HCT116 (cell line): ENCODE measurements around the gene DOP1A. TPM values are rescaled to one million over a fixed set of nuclear protein-coding genes. Genes with fewer than 3 reads are reported as not detected.

Experiments used
- ATAC-seq: fragments of 200-7000 bp; cut with Tn5 transposase; 2 replicates; pipeline ENCODE4 v1.9.1; 2020; ENCODE audit warnings: mild to moderate bottlenecking, moderate library complexity
- BruUV-seq: library from RNA; stranded (reverse); fragments of 400-500 nt; replicated peaks from 2 replicates; lab custom pipeline; 2021; lab: Mats Ljungman, UMichigan
- CTCF ChIA-PET: fragments of 300-600 bp; sonication (Branson Sonifier 250); formaldehyde crosslinking; loops from one replicate; lab custom pipeline; 2021; ENCODE audit warnings: antibody characterized with exemption; lab: Charles Lee
- POLR2A ChIA-PET: fragments of 300-600, 350-600 bp; sonication (Branson Sonifier 250); formaldehyde crosslinking; loops from one replicate; lab custom pipeline; 2021; ENCODE audit warnings: antibody characterized with exemption; lab: Charles Lee
- RAD21 ChIA-PET, 2 experiments: fragments of 300-600 bp; sonication (Branson Sonifier 250); formaldehyde crosslinking; loops; one replicate each; lab custom pipeline; 2023; ENCODE audit warnings: low total read pairs in 2 of 2; ENCODE audit not compliant: uncharacterized antibody in 2 of 2, unreplicated experiment in 2 of 2, low non-redundant PET in 1 of 2; lab: Charles Lee
- DNase-seq: peaks from one replicate; pipeline ENCODE4 v3.0.0-alpha.2; 2010; ENCODE audit warnings: low read depth, low spot score
- H2AFZ ChIP-seq: fragments of 200-600 bp; shearing (Covaris generic), sonication (generic); 2 replicates; pipeline ENCODE4 v1.6.1; 2017; ENCODE audit warnings: low read depth, mixed run types, mixed read lengths, antibody characterized with exemption, low read length; ENCODE audit not compliant: poor library complexity, severe bottlenecking
- H3K27ac ChIP-seq: 2 replicates; pipeline ENCODE4 v1.5.1; 2012; ENCODE audit warnings: low read depth, low read length
- H3K27me3 ChIP-seq: fragments of 200-600 bp; sonication (generic); 2 replicates; pipeline ENCODE4 v1.6.1; 2016; ENCODE audit warnings: mixed run types, low read length, mixed read lengths; ENCODE audit not compliant: insufficient read depth
- H3K36me3 ChIP-seq, 2 experiments: fragments of 200-500 bp in 1 of 2; fragments of 200-600 bp in 1 of 2; sonication (Bioruptor generic) in 1 of 2; sonication (generic) in 1 of 2; 2 replicates each; pipeline versions ENCODE4 v1.5.1 to v1.6.1; 2014 to 2016; ENCODE audit warnings: low read length in 2 of 2, inconsistent platforms in 1 of 2, mixed read lengths in 1 of 2, mixed run types in 1 of 2; ENCODE audit not compliant: insufficient read depth in 2 of 2, control insufficient read depth in 1 of 2
- H3K4me1 ChIP-seq, 2 experiments: fragments of 200-600 bp in 1 of 2; sonication (generic) in 1 of 2; 2 replicates each; pipeline versions ENCODE4 v1.5.1 to v1.6.1; 2012 to 2017; ENCODE audit warnings: low read length in 2 of 2, inconsistent platforms in 1 of 2, mild to moderate bottlenecking in 1 of 2, mixed read lengths in 1 of 2, mixed run types in 1 of 2, moderate library complexity in 1 of 2; ENCODE audit not compliant: insufficient read depth in 2 of 2, control insufficient read depth in 1 of 2
- H3K4me2 ChIP-seq: fragments of 200-600 bp; sonication (generic); 2 replicates; pipeline ENCODE4 v1.6.1; 2017; ENCODE audit warnings: mixed run types, low read length, mixed read lengths
- H3K4me3 ChIP-seq, 2 experiments: fragments of 200-600 bp in 1 of 2; sonication (generic) in 1 of 2; replicated peaks in 1 of 2; 2 replicates each; pipeline ENCODE4 v1.5.1; 2011 to 2016; ENCODE audit warnings: low read length in 2 of 2, control low read depth in 1 of 2, low read depth in 1 of 2, mild to moderate bottlenecking in 1 of 2, mixed read lengths in 1 of 2, mixed run types in 1 of 2
- H3K79me2 ChIP-seq: fragments of 200-600 bp; sonication (generic); 2 replicates; pipeline ENCODE4 v1.6.1; 2017; ENCODE audit warnings: mild to moderate bottlenecking, mixed run types, low read length, moderate library complexity, mixed read lengths; ENCODE audit not compliant: insufficient read depth
- H3K9ac ChIP-seq: fragments of 200-600 bp; sonication (generic); 2 replicates; pipeline ENCODE4 v1.6.1; 2016; ENCODE audit warnings: low read length, mixed read lengths
- H3K9me2 ChIP-seq: fragments of 200-600 bp; sonication (generic), shearing (Covaris generic); 2 replicates; pipeline ENCODE4 v1.6.1; 2017; ENCODE audit warnings: mixed run types, mild to moderate bottlenecking, moderate library complexity; ENCODE audit not compliant: insufficient read depth
- H3K9me3 ChIP-seq, 2 experiments: fragments of 200-500 bp in 1 of 2; fragments of 200-600 bp in 1 of 2; sonication (Bioruptor generic) in 1 of 2; sonication (generic) in 1 of 2; 2 replicates each; pipeline ENCODE4 v1.6.1; 2014 to 2017; ENCODE audit warnings: low read length in 2 of 2, mixed read lengths in 2 of 2, inconsistent platforms in 1 of 2, low read depth in 1 of 2, mild to moderate bottlenecking in 1 of 2, mixed run types in 1 of 2, moderate library complexity in 1 of 2; ENCODE audit not compliant: control insufficient read depth in 1 of 2, insufficient read depth in 1 of 2
- H4K20me1 ChIP-seq: fragments of 200-600 bp; sonication (generic), shearing (Covaris generic); 2 replicates; pipeline ENCODE4 v1.6.1; 2017; ENCODE audit warnings: mixed run types, mild to moderate bottlenecking, moderate library complexity; ENCODE audit not compliant: insufficient read depth
- CEBPB ChIP-seq: IDR thresholded peaks from 2 replicates; pipeline ENCODE4 v1.6.1; 2012; ENCODE audit warnings: low read depth
- EZH2 ChIP-seq: fragments of 200-600 bp; sonication (generic); IDR thresholded peaks from 2 replicates; pipeline ENCODE4 v1.6.1; 2017; ENCODE audit warnings: antibody characterized with exemption, mixed run types
- EZH2phosphoT487 ChIP-seq: fragments of 200-600 bp; IDR thresholded peaks from 2 replicates; pipeline ENCODE4 v1.6.1; 2018; ENCODE audit warnings: antibody characterized with exemption, borderline replicate concordance
- FOSL1 ChIP-seq: IDR thresholded peaks from 2 replicates; pipeline ENCODE4 v1.6.1; 2012; ENCODE audit warnings: low read depth
- JUND ChIP-seq: IDR thresholded peaks from 2 replicates; pipeline ENCODE4 v1.6.1; 2012
- POLR2A ChIP-seq: IDR thresholded peaks from 2 replicates; pipeline ENCODE4 v1.7.0; 2011; ENCODE audit warnings: borderline replicate concordance; ENCODE audit not compliant: insufficient read depth, insufficient read length; ENCODE audit errors: extremely low read depth
- POLR2AphosphoS5 ChIP-seq: IDR thresholded peaks from 2 replicates; pipeline ENCODE4 v1.6.1; 2011; ENCODE audit warnings: mild to moderate bottlenecking, low read depth, low read length, moderate library complexity
- RAD21 ChIP-seq: IDR thresholded peaks from 2 replicates; pipeline ENCODE4 v1.6.1; 2012; ENCODE audit warnings: low read depth, mild to moderate bottlenecking
- SIN3A ChIP-seq: IDR thresholded peaks from 2 replicates; pipeline ENCODE4 v1.6.1; 2012; ENCODE audit warnings: low read depth
- SP1 ChIP-seq: IDR thresholded peaks from 2 replicates; pipeline ENCODE4 v1.6.1; 2012; ENCODE audit warnings: low read depth
- SRF ChIP-seq: IDR thresholded peaks from 2 replicates; pipeline ENCODE4 v1.6.1; 2012; ENCODE audit warnings: low read depth
- YY1 ChIP-seq: IDR thresholded peaks from 2 replicates; pipeline ENCODE4 v1.6.1; 2011; ENCODE audit warnings: low read length, low read depth, moderate library complexity, mild to moderate bottlenecking; ENCODE audit not compliant: insufficient replicate concordance; ENCODE audit errors: extremely low read depth
- intact Hi-C: fragments of 100-400 bp; cut with micrococcal nuclease; formaldehyde crosslinking; loops from 2 replicates; pipeline ENCODE4 v1.10.0; 2022
- total RNA-seq: library from RNA; stranded (reverse); gene quantifications from one replicate; pipeline ENCODE4 v1.2.1, GENCODE V29; 2021; ENCODE audit not compliant: unreplicated experiment
- TF ChIP-seq, protein P1 (sequence below): IDR thresholded peaks from 2 replicates; pipeline ENCODE4 v1.6.1; 2012
- TF ChIP-seq, protein P2 (sequence below): IDR thresholded peaks from 2 replicates; pipeline ENCODE4 v1.6.1; 2012
- TF ChIP-seq, protein P3 (sequence below): IDR thresholded peaks from 2 replicates; pipeline ENCODE4 v1.6.1; 2012; ENCODE audit warnings: low read depth
- TF ChIP-seq, protein P4 (sequence below), 3 experiments: fragments of 200-600 bp in 1 of 3; sonication (generic) in 1 of 3; IDR thresholded peaks in 2 of 3; conservative IDR thresholded peaks in 1 of 3; 2 replicates each; pipeline ENCODE4 v1.5.1; 2012 to 2017; ENCODE audit warnings: low read depth in 2 of 3, low read length in 2 of 3, antibody characterized with exemption in 1 of 3, borderline replicate concordance in 1 of 3, control low read depth in 1 of 3, mild to moderate bottlenecking in 1 of 3, mixed read lengths in 1 of 3, mixed run types in 1 of 3, moderate library complexity in 1 of 3; ENCODE audit not compliant: insufficient read depth in 1 of 3
- TF ChIP-seq, protein P5 (sequence below): IDR thresholded peaks from 2 replicates; pipeline ENCODE4 v1.6.1; 2011; ENCODE audit warnings: mild to moderate bottlenecking, low read length, moderate library complexity; ENCODE audit not compliant: insufficient replicate concordance; ENCODE audit errors: extremely low read depth

DOP1A gene
- total RNA-seq, 1 experiment from 2014 or later, result 7.1 TPM

DNA sequence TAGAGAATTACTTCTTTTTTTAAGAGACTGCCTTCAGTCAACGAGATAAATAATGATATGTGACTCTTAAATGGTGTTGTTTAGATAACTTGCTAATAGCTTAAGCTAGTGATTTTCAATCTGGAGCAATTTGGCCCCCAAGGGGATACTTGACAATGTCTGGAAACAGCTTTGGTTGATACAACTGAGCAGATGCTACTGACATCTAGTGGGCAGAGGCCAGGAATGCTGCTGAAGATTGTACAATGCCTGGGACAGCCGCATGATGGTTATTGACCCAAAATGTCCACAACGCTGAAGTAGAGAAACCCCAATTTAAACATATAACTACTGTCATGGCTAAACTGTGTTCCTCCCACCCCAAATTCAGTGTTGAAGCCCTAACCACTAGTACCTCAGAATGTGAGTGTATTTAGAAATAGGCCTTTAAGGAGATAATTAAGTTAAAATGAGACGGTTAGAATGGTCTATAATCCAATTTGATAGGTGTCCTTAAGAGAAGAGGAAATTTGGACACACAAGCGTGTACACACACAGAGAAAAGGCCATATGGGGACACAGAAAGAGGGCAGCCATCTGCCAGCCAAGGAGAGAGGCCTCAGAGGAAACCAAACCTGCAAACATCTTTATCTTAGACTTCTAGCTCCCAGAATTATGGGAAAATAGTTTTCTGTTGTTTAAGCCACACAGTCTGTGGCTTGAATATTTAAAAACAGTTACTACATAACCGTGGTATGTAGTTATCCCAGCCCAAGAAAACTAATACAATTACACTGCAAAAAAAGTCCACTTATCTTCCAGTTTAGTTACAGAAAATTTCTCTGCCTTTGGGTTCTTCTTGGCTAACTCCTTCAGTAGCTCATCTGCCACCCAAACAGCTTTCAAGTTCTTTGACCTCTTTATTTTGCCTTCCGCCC, 147.9 kb downstream of the DOP1A start:
- DNase-seq, result peak; percentile 38
- RAD21 ChIA-PET, result interaction anchor here (0.6 to 1.2 kb wide), 4 partner anchors 22 to 150 kb away, joined by 3 to 6 read pairs (median 4); partner anchors contain the start of genes DOP1A (in 2 of the 2), RWDD2A (in 1 of the 2) and UBE3D (in 1 of the 2)
- no peak for TF ChIP-seq EZH2phosphoT487
- TF ChIP-seq RAD21, result peak; percentile 80
- no peak for TF ChIP-seq JUND
- no peak for TF ChIP-seq FOSL1
- TF ChIP-seq, protein P1, sequence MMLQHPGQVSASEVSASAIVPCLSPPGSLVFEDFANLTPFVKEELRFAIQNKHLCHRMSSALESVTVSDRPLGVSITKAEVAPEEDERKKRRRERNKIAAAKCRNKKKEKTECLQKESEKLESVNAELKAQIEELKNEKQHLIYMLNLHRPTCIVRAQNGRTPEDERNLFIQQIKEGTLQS, result no peak
- TF ChIP-seq, protein P2, sequence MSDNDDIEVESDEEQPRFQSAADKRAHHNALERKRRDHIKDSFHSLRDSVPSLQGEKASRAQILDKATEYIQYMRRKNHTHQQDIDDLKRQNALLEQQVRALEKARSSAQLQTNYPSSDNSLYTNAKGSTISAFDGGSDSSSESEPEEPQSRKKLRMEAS, result no peak
- TF ChIP-seq, protein P3, sequence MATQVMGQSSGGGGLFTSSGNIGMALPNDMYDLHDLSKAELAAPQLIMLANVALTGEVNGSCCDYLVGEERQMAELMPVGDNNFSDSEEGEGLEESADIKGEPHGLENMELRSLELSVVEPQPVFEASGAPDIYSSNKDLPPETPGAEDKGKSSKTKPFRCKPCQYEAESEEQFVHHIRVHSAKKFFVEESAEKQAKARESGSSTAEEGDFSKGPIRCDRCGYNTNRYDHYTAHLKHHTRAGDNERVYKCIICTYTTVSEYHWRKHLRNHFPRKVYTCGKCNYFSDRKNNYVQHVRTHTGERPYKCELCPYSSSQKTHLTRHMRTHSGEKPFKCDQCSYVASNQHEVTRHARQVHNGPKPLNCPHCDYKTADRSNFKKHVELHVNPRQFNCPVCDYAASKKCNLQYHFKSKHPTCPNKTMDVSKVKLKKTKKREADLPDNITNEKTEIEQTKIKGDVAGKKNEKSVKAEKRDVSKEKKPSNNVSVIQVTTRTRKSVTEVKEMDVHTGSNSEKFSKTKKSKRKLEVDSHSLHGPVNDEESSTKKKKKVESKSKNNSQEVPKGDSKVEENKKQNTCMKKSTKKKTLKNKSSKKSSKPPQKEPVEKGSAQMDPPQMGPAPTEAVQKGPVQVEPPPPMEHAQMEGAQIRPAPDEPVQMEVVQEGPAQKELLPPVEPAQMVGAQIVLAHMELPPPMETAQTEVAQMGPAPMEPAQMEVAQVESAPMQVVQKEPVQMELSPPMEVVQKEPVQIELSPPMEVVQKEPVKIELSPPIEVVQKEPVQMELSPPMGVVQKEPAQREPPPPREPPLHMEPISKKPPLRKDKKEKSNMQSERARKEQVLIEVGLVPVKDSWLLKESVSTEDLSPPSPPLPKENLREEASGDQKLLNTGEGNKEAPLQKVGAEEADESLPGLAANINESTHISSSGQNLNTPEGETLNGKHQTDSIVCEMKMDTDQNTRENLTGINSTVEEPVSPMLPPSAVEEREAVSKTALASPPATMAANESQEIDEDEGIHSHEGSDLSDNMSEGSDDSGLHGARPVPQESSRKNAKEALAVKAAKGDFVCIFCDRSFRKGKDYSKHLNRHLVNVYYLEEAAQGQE, result no peak
- no peak for TF ChIP-seq SIN3A
- no peak for TF ChIP-seq EZH2
- TF ChIP-seq POLR2AphosphoS5, result no peak
- peak; percentile 19 for TF ChIP-seq YY1
- no peak for TF ChIP-seq CEBPB
- no peak for TF ChIP-seq SRF
- TF ChIP-seq, protein P4, sequence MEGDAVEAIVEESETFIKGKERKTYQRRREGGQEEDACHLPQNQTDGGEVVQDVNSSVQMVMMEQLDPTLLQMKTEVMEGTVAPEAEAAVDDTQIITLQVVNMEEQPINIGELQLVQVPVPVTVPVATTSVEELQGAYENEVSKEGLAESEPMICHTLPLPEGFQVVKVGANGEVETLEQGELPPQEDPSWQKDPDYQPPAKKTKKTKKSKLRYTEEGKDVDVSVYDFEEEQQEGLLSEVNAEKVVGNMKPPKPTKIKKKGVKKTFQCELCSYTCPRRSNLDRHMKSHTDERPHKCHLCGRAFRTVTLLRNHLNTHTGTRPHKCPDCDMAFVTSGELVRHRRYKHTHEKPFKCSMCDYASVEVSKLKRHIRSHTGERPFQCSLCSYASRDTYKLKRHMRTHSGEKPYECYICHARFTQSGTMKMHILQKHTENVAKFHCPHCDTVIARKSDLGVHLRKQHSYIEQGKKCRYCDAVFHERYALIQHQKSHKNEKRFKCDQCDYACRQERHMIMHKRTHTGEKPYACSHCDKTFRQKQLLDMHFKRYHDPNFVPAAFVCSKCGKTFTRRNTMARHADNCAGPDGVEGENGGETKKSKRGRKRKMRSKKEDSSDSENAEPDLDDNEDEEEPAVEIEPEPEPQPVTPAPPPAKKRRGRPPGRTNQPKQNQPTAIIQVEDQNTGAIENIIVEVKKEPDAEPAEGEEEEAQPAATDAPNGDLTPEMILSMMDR (IDR thresholded peaks at IDR 0.05 in 2 of 3, conservative IDR thresholded peaks at IDR 0.05 in 1 of 3; ENCODE audit: borderline replicate concordance in 1 of 3, insufficient read depth in 1 of 3, low read depth in 2 of 3, low read length in 2 of 3), result peak; percentile 78 to 89 (median 83)
- TF ChIP-seq SP1, result no peak
- TF ChIP-seq, protein P5, sequence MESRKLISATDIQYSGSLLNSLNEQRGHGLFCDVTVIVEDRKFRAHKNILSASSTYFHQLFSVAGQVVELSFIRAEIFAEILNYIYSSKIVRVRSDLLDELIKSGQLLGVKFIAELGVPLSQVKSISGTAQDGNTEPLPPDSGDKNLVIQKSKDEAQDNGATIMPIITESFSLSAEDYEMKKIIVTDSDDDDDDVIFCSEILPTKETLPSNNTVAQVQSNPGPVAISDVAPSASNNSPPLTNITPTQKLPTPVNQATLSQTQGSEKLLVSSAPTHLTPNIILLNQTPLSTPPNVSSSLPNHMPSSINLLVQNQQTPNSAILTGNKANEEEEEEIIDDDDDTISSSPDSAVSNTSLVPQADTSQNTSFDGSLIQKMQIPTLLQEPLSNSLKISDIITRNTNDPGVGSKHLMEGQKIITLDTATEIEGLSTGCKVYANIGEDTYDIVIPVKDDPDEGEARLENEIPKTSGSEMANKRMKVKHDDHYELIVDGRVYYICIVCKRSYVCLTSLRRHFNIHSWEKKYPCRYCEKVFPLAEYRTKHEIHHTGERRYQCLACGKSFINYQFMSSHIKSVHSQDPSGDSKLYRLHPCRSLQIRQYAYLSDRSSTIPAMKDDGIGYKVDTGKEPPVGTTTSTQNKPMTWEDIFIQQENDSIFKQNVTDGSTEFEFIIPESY, result no peak
- TF ChIP-seq POLR2A, result no peak
- TF ChIP-seq, all 23 proteins: peak for 3
- Histone ChIP-seq H2AFZ (no peak overlapping the region), H3K9me2 (no peaks in the 10 kb centered on the region), H3K9me3 (no peaks in the 10 kb centered on the region), H4K20me1 (no peaks in the 10 kb centered on the region), H3K27me3 (no peaks in the 10 kb centered on the region), H3K36me3 (no peaks in the 10 kb centered on the region), H3K27ac (no peak overlapping the region), H3K4me2 (no peak overlapping the region), H3K79me2 (no peaks in the 10 kb centered on the region), H3K9ac (no peak overlapping the region), H3K4me3 (no peak overlapping the region), H3K4me1 (no peaks in the 10 kb centered on the region)
- ATAC-seq, result peak; percentile 97
- intact Hi-C loops, result loop anchor here (1.0 to 5.0 kb wide), 2 partner anchors 148 to 963 kb away; partner anchors contain the start of gene DOP1A
- ChIA-PET CTCF (interaction anchor here (0.6 to 4.0 kb wide), 13 partner anchors 9 to 321 kb away, joined by 3 to 82 read pairs (median 4); partner anchors contain the start of genes DOP1A, PRSS35 and UBE3D), POLR2A (interaction anchor here (1.7 kb wide), 1 partner anchor 148 kb away, joined by 5 read pairs; the partner anchor contains the start of gene DOP1A)
- BruUV-seq, result no TSS peak
